Activated T-helper 17 cell treated with anti-CD3 and anti-CD28 coated beads, Interleukin-2, amount 50 U/mL, for 72 hours (primary cell): ENCODE measurements around the gene AMOTL2. TPM values are rescaled to one million over a fixed set of nuclear protein-coding genes. Genes with fewer than 3 reads are reported as not detected.
A peak's percentile ranks its signal among the peaks of the same experiment; 100 is the strongest.

ENCODE experiments used
- ATAC-seq: fragments of 150-1000 bp; cut with Tn5 transposase; replicated peaks from 2 replicates; pipeline ENCODE4 v1.10.0; 2021; ENCODE audit warnings: mild to moderate bottlenecking, moderate library complexity
- H3K27ac Mint-ChIP-seq: one replicate; pipeline ENCODE4 v1.8.0; 2022; ENCODE audit warnings: mixed read lengths
- H3K27me3 Mint-ChIP-seq: one replicate; pipeline ENCODE4 v1.8.0; 2022; ENCODE audit warnings: mixed read lengths
- H3K36me3 Mint-ChIP-seq: one replicate; pipeline ENCODE4 v1.8.0; 2022; ENCODE audit warnings: low read depth, mild to moderate bottlenecking, mixed read lengths
- H3K4me1 Mint-ChIP-seq: one replicate; pipeline ENCODE4 v1.8.0; 2022; ENCODE audit warnings: mixed read lengths
- H3K4me3 Mint-ChIP-seq: one replicate; pipeline ENCODE4 v1.8.0; 2022; ENCODE audit warnings: mild to moderate bottlenecking, mixed read lengths
- H3K9me3 Mint-ChIP-seq: one replicate; pipeline ENCODE4 v1.8.0; 2022; ENCODE audit warnings: mixed read lengths
- total RNA-seq, 2 donors: library from RNA; stranded (reverse); gene quantifications; one replicate each; pipeline ENCODE4 v1.2.3, GENCODE V29; 2022

Gene AMOTL2
- total RNA-seq = not detected

- no peak within 1 kb of the TSS for H3K27ac Mint-ChIP-seq
- peaks cover 11% of the 10 kb centered on the region for H3K4me1 Mint-ChIP-seq
- no peaks in the 10 kb centered on the region for H3K9me3 Mint-ChIP-seq
- no peaks in the 10 kb centered on the region for H3K36me3 Mint-ChIP-seq
- ATAC-seq = peak; percentile 61
- peaks cover 17% of the 10 kb centered on the region for H3K27me3 Mint-ChIP-seq
- H3K4me3 Mint-ChIP-seq = peak within 1 kb of the TSS; percentile 77
These were observed at the start of gene AMOTL2 for GRCh38 chr3:134374105-134374790. AMOTL2 (minus strand) TSS chr3:134374447; CDS start chr3:134371433, 3,014 bp downstream.

GRCh38 chr3:134423153-134423552 is 48.9 kb upstream of the AMOTL2 start:
- ATAC-seq = no peak
- H3K36me3 Mint-ChIP-seq = no peaks in the 10 kb centered on the region
- H3K27me3 Mint-ChIP-seq = no peaks in the 10 kb centered on the region
- no peaks in the 10 kb centered on the region for H3K4me1 Mint-ChIP-seq
- no peaks in the 10 kb centered on the region for H3K9me3 Mint-ChIP-seq
- no peak overlapping the region for H3K4me3 Mint-ChIP-seq
- no peak overlapping the region for H3K27ac Mint-ChIP-seq

GRCh38 chr3:134419960-134420321 is 45.7 kb upstream of the AMOTL2 start:
- Mint-ChIP-seq H3K36me3 (no peaks in the 10 kb centered on the region), H3K27ac (no peak overlapping the region), H3K4me1 (no peaks in the 10 kb centered on the region), H3K4me3 (no peak overlapping the region), H3K9me3 (no peaks in the 10 kb centered on the region), H3K27me3 (no peaks in the 10 kb centered on the region)
- no peak for ATAC-seq

- Mint-ChIP-seq H3K27me3 (no peaks in the 10 kb centered on the region), H3K4me3 (no peak overlapping the region), H3K36me3 (no peaks in the 10 kb centered on the region), H3K9me3 (no peaks in the 10 kb centered on the region), H3K4me1 (no peaks in the 10 kb centered on the region), H3K27ac (no peak overlapping the region)
- ATAC-seq = no peak
These were observed 45.1 kb upstream of the AMOTL2 start for GRCh38 chr3:134419214-134419959.

GRCh38 chr3:134409041-134409440 is 34.8 kb upstream of the AMOTL2 start:
- Mint-ChIP-seq H3K27ac (no peak overlapping the region), H3K9me3 (peaks cover 3% of the 10 kb centered on the region), H3K36me3 (no peaks in the 10 kb centered on the region), H3K4me1 (no peaks in the 10 kb centered on the region), H3K4me3 (no peak overlapping the region), H3K27me3 (peaks cover 72% of the 10 kb centered on the region)
- ATAC-seq = no peak

- Mint-ChIP-seq H3K36me3 (no peaks in the 10 kb centered on the region), H3K4me3 (no peak overlapping the region), H3K27ac (no peak overlapping the region), H3K9me3 (peaks cover 13% of the 10 kb centered on the region), H3K27me3 (peaks cover 78% of the 10 kb centered on the region), H3K4me1 (no peaks in the 10 kb centered on the region)
- no peak for ATAC-seq
These were observed 33.0 kb upstream of the AMOTL2 start for GRCh38 chr3:134407239-134407625.

GRCh38 chr3:134406331-134407238 is 32.3 kb upstream of the AMOTL2 start:
- no peak for ATAC-seq
- Mint-ChIP-seq H3K4me3 (no peak overlapping the region), H3K27me3 (peaks cover 74% of the 10 kb centered on the region), H3K36me3 (no peaks in the 10 kb centered on the region), H3K27ac (no peak overlapping the region), H3K4me1 (no peaks in the 10 kb centered on the region), H3K9me3 (peaks cover 18% of the 10 kb centered on the region)

GRCh38 chr3:134404366-134404885 is 30.2 kb upstream of the AMOTL2 start:
- peaks cover 78% of the 10 kb centered on the region for H3K27me3 Mint-ChIP-seq
- no peaks in the 10 kb centered on the region for H3K4me1 Mint-ChIP-seq
- H3K36me3 Mint-ChIP-seq = no peaks in the 10 kb centered on the region
- H3K4me3 Mint-ChIP-seq = no peak overlapping the region
- no peak for ATAC-seq
- H3K9me3 Mint-ChIP-seq = peaks cover 19% of the 10 kb centered on the region
- H3K27ac Mint-ChIP-seq = no peak overlapping the region

- H3K27me3 Mint-ChIP-seq = peaks cover 43% of the 10 kb centered on the region
- H3K4me3 Mint-ChIP-seq = no peak overlapping the region
- H3K9me3 Mint-ChIP-seq = peaks cover 11% of the 10 kb centered on the region
- no peak overlapping the region for H3K27ac Mint-ChIP-seq
- H3K4me1 Mint-ChIP-seq = no peaks in the 10 kb centered on the region
- ATAC-seq = no peak
- H3K36me3 Mint-ChIP-seq = no peaks in the 10 kb centered on the region
These were observed 23.5 kb upstream of the AMOTL2 start for GRCh38 chr3:134397755-134398154.

- Mint-ChIP-seq H3K36me3 (no peaks in the 10 kb centered on the region), H3K4me1 (no peaks in the 10 kb centered on the region), H3K9me3 (no peaks in the 10 kb centered on the region), H3K27me3 (peaks cover 41% of the 10 kb centered on the region), H3K27ac (no peak overlapping the region), H3K4me3 (no peak overlapping the region)
- no peak for ATAC-seq
These were observed 20.9 kb upstream of the AMOTL2 start for GRCh38 chr3:134395103-134395502.

- no peak overlapping the region for H3K4me3 Mint-ChIP-seq
- no peak overlapping the region for H3K27ac Mint-ChIP-seq
- ATAC-seq = no peak
- H3K36me3 Mint-ChIP-seq = no peaks in the 10 kb centered on the region
- no peaks in the 10 kb centered on the region for H3K4me1 Mint-ChIP-seq
- H3K9me3 Mint-ChIP-seq = no peaks in the 10 kb centered on the region
- H3K27me3 Mint-ChIP-seq = peaks cover 38% of the 10 kb centered on the region
These were observed 20.1 kb upstream of the AMOTL2 start for GRCh38 chr3:134394380-134394779.

GRCh38 chr3:134393074-134393473 is 18.8 kb upstream of the AMOTL2 start:
- no peak overlapping the region for H3K27ac Mint-ChIP-seq
- no peaks in the 10 kb centered on the region for H3K4me1 Mint-ChIP-seq

GRCh38 chr3:134392336-134392983 is 18.2 kb upstream of the AMOTL2 start:
- no peak overlapping the region for H3K4me3 Mint-ChIP-seq
- H3K27me3 Mint-ChIP-seq = peaks cover 46% of the 10 kb centered on the region
- no peaks in the 10 kb centered on the region for H3K36me3 Mint-ChIP-seq
- H3K9me3 Mint-ChIP-seq = no peaks in the 10 kb centered on the region
- H3K27ac Mint-ChIP-seq = no peak overlapping the region
- no peak for ATAC-seq
- H3K4me1 Mint-ChIP-seq = no peaks in the 10 kb centered on the region

More at GRCh38 chr3:134393074-134393473, 18.8 kb upstream of the AMOTL2 start:
- no peaks in the 10 kb centered on the region for H3K9me3 Mint-ChIP-seq
- ATAC-seq = no peak
- H3K4me3 Mint-ChIP-seq = no peak overlapping the region
- peaks cover 43% of the 10 kb centered on the region for H3K27me3 Mint-ChIP-seq
- no peaks in the 10 kb centered on the region for H3K36me3 Mint-ChIP-seq

- Mint-ChIP-seq H3K4me3 (no peak overlapping the region), H3K4me1 (no peaks in the 10 kb centered on the region), H3K27ac (no peak overlapping the region)
These were observed 15.6 kb upstream of the AMOTL2 start for GRCh38 chr3:134389865-134390264.

More at GRCh38 chr3:134389865-134390264, 15.6 kb upstream of the AMOTL2 start:
- ATAC-seq = no peak
- Mint-ChIP-seq H3K9me3 (no peaks in the 10 kb centered on the region), H3K36me3 (no peaks in the 10 kb centered on the region), H3K27me3 (peaks cover 44% of the 10 kb centered on the region)
